ENCODE results near the gene RAB4A. TPM values are rescaled to one million over a fixed set of nuclear protein-coding genes. Genes with fewer than 3 reads are reported as not detected.
"Not testable (repeated sequence)": the region's sequence is repeated elsewhere in the genome, so short reads cannot be mapped to it uniquely, and the experiment has no call there.

Gene RAB4A
- total RNA-seq, 2 experiments from 2014 or later, result 26.5 to 27.2 TPM

DNA sequence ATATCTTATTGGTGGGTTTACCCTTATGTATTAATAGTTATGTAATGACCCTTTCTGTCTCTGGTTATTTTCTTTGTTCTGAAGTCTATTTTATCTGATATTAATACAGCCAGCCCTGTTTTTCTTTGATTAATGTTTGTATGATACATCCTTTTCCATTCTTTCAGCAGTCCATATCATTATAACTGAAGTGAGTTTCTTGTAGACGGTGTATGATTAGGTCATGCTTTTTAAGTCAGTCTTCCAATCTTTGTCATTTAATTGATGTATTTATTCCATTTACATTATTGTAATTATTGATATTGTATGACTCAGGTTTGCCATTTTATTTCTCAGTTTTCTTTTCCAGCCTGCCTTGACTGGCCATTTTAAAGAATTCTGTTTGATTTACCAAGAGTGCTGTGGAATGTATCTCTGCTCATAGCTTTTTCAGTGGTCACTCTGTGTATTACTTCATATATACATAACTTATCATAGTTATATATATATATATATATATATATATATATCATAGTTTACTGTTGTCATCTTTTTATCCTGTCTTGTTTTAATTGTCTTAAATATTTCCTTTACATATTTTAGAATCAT, 10.5 kb downstream of the RAB4A start:
- no peak overlapping the region for H3K4me3 Mint-ChIP-seq
- CTCF ChIA-PET, result interaction anchor here (1.0 to 1.6 kb wide), 2 partner anchors 23 to 200 kb away, joined by 3 to 5 read pairs; no protein-coding TSS in a partner anchor
- ATAC-seq (no peak), DNase-seq (no peak)
- H3K27ac Mint-ChIP-seq, result no peak overlapping the region
- H3K4me1 Mint-ChIP-seq, result peaks cover 29% of the 10 kb centered on the region
- H3K36me3 Mint-ChIP-seq, result peaks cover 18% of the 10 kb centered on the region
- no peaks in the 10 kb centered on the region for H3K9me3 Mint-ChIP-seq (ENCODE audit: low read depth)
- H3K27me3 Mint-ChIP-seq, result no peaks in the 10 kb centered on the region

DNA sequence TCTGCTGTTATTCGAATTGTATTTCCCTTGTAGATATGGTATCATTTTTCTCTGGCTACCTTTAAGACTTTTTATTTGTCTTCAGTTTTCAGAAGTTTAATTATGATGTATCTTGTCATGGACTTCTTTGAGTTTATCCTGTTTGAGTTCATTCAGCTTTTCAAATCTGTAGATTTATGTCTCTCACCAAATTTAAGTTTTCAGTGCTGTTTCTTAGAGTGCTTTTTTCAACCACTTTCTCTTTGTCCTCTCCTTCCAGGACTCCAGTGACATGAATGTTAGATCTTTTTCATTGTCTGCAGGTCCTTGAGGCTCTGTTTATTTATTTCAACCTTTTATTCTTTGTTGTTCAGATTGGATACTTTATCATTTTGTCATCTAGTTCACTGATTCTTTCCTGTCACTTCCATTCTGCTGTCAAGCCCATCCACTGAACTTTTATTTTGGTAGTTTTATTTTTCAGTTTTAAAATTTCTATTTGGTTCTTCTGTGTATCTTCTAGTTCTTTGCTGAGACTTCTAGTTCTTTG, 11.4 kb downstream of the RAB4A start:
- Mint-ChIP-seq H3K27me3 (no peaks in the 10 kb centered on the region), H3K27ac (no peak overlapping the region), H3K36me3 (peaks cover 19% of the 10 kb centered on the region), H3K4me1 (peaks cover 35% of the 10 kb centered on the region), H3K9me3 (ENCODE audit: low read depth) (no peaks in the 10 kb centered on the region), H3K4me3 (no peak overlapping the region)
- ATAC-seq (no peak), DNase-seq (no peak)
- CTCF ChIA-PET, result interaction anchor here (1.6 kb wide), 1 partner anchor 24 kb away, joined by 5 read pairs; no protein-coding TSS in a partner anchor

DNA sequence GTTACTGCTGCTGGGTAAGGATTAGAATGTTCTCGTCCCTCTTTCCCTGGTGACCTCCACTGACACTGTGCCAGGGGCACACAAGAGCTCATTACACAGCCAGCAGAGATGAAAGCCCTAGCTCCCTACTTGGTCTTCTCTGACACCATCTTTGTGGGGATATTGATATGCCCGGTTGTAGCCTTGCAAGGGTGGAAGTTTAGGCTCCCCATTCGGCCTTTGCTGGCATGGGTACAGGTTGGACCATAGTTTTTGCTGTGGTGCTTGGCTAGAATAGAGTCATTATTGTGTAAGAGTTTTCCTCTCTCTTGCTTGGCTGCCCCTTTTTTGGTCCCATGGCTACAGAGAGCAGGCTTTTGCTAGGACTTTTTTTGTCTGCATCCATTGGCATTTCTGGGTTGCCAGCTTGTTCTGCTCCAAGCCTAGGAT, 12.3 kb downstream of the RAB4A start:
- H3K27me3 Mint-ChIP-seq, result no peaks in the 10 kb centered on the region
- peaks cover 39% of the 10 kb centered on the region for H3K4me1 Mint-ChIP-seq
- H3K36me3 Mint-ChIP-seq, result peaks cover 22% of the 10 kb centered on the region
- no peaks in the 10 kb centered on the region for H3K9me3 Mint-ChIP-seq (ENCODE audit: low read depth)
- DNase-seq (no peak), ATAC-seq (no peak)
- H3K4me3 Mint-ChIP-seq, result no peak overlapping the region
- H3K27ac Mint-ChIP-seq, result no peak overlapping the region
- CTCF ChIA-PET, result no interaction called here

DNA sequence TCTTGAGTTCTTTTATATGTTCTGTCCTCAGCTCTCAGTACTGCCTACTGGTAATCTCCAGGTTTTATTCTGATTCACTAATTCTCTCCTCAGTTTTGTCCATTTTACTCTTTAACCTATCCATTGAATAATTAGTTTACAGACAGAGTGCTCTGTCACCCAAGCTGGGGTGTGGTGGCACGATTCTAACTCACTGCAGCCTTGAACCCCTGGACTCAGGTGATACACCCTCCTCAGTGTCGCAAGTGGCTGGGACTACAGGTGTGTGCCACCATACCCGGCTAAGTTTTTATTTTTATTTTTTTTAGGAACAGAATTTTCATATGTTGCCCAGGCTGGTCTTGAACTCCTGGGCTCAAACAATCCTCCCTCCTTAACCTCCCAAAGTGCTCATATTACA, 14.0 kb downstream of the RAB4A start:
- H3K4me3 Mint-ChIP-seq, result no peak overlapping the region
- peaks cover 31% of the 10 kb centered on the region for H3K36me3 Mint-ChIP-seq
- no peaks in the 10 kb centered on the region for H3K27me3 Mint-ChIP-seq
- no peaks in the 10 kb centered on the region for H3K9me3 Mint-ChIP-seq (ENCODE audit: low read depth)
- no peak for ATAC-seq
- H3K27ac Mint-ChIP-seq, result no peak overlapping the region
- H3K4me1 Mint-ChIP-seq, result peaks cover 43% of the 10 kb centered on the region
- CTCF ChIA-PET, result no interaction called here
- DNase-seq, result no peak

DNA sequence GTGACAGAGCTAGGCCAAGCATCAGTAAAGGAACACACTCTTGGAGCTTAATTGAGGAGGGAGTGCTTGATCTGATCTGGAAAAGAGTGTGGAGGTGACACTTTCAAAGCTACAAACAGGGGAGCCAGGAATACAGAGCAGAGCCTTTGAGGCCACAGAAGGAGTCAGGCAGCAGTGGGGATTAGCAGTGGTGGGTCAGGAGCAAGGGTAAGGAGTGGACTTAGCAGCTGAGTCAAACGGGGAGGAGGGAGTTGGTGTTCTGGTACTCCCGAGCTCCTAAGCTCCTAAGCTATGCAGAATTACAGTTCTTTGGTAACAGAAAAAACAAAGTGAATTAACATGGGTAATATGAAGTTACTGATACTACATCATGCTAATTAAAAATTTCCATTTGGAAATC, 14.5 kb downstream of the RAB4A start:
- Mint-ChIP-seq H3K27ac (no peak overlapping the region), H3K9me3 (ENCODE audit: low read depth) (no peaks in the 10 kb centered on the region), H3K4me3 (no peak overlapping the region), H3K4me1 (peaks cover 39% of the 10 kb centered on the region), H3K27me3 (no peaks in the 10 kb centered on the region), H3K36me3 (peaks cover 33% of the 10 kb centered on the region)
- ATAC-seq (no peak), DNase-seq (no peak)
- CTCF ChIA-PET, result no interaction called here

DNA sequence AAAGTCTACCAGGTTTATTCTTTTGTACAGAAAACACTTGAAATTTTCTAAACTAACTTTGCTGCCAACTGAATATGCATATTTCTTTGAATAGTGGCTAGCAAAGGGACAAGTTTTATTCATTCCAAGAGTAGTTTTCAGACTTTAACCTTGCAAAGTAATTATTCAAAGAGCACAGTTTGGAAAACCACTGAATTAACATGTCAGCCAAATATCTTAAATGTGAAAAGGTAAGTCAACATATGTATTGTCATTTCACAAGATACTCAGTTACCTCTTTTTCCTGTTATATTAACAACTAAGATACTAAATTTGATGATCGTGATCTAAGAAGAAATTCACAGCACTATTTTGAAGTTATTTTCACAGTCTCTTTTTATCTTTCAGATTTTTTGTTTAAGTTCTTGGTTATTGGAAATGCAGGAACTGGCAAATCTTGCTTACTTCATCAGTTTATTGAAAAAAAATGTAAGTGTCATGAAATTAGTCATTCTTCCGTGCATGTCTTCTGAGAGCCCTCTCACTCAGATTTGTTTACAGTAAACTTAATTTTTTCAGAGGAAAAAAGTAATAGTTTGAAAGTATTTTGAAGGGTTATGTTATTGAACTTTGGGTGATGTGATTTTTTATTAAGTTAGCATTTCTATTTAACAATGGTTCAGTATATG, 15.3 kb downstream of the RAB4A start:
- DNase-seq (no peak), ATAC-seq (peak; percentile 57)
- CTCF ChIA-PET, result no interaction called here
- Mint-ChIP-seq H3K4me3 (no peak overlapping the region), H3K36me3 (peaks cover 38% of the 10 kb centered on the region), H3K27me3 (no peaks in the 10 kb centered on the region), H3K9me3 (ENCODE audit: low read depth) (no peaks in the 10 kb centered on the region), H3K4me1 (peaks cover 33% of the 10 kb centered on the region), H3K27ac (peak overlapping the region; percentile 29)

DNA sequence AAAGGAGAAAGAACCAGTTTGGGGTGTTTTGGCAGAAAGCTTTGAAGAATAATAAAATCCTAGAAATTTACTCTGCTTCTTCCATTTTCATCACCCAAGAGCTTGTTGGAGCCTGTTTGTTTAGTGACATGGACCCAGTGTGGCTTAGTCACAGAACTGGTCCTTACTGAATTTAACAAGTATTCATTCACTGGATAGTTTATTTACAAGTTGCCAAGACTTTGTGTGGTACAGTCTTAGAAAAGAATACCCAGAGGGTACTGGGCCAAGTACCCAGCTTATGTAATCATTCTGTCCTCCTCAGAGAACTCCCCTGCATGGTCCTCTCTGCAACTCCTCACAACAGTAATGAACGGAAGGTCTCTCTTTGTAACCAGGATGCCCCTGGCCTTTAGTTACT, 16.4 kb downstream of the RAB4A start:
- Mint-ChIP-seq H3K4me1 (peaks cover 29% of the 10 kb centered on the region), H3K9me3 (ENCODE audit: low read depth) (no peaks in the 10 kb centered on the region), H3K36me3 (peaks cover 38% of the 10 kb centered on the region), H3K4me3 (no peak overlapping the region), H3K27ac (no peak overlapping the region), H3K27me3 (no peaks in the 10 kb centered on the region)
- no peak for ATAC-seq
- DNase-seq, result no peak
- CTCF ChIA-PET, result interaction anchor here (0.8 kb wide), 1 partner anchor 11 kb away, joined by 3 read pairs; no protein-coding TSS in a partner anchor

DNA sequence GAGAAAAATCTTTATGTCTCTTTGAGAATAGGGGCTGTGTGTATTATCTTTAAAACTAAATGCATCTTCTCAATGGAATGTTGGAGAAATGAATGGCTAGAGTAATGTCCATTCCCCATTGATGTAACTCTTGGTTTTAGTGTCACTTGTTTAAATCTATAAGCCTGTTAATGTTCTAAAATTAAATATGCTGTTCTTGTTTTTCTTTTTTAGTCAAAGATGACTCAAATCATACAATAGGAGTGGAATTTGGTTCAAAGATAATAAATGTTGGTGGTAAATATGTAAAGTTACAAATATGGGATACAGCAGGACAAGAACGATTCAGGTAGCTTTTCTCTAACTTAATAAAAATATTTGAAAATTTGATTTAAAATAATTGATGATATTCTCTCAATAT, 17.6 kb downstream of the RAB4A start:
- Mint-ChIP-seq H3K36me3 (peaks cover 32% of the 10 kb centered on the region), H3K4me1 (peaks cover 25% of the 10 kb centered on the region), H3K27me3 (no peaks in the 10 kb centered on the region), H3K27ac (no peak overlapping the region), H3K9me3 (ENCODE audit: low read depth) (no peaks in the 10 kb centered on the region), H3K4me3 (no peak overlapping the region)
- CTCF ChIA-PET, result no interaction called here
- DNase-seq (no peak), ATAC-seq (no peak)

DNA sequence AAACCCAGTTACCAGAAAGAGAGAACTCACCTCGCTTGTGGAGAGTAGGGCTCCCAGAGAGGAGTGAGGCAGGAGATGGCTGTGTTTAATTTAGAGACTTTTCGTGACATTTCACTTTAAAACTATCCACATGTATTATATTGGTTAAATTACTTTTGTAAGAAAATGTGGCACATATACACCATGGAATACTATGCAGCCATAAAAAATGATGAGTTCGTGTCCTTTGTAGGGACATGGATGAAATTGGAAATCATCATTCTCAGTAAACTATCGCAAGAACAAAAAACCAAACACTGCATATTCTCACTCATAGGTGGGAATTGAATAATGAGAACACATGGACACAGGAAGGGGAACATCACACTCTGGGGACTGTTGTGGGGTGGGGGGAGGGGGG, 20.8 kb downstream of the RAB4A start:
- Mint-ChIP-seq H3K4me1 (peaks cover 11% of the 10 kb centered on the region), H3K36me3 (peaks cover 27% of the 10 kb centered on the region)
- H3K27me3 Mint-ChIP-seq; H3K4me3 Mint-ChIP-seq; ATAC-seq; CTCF ChIA-PET; H3K27ac Mint-ChIP-seq; H3K9me3 Mint-ChIP-seq (ENCODE audit: low read depth); DNase-seq: not testable (repeated sequence)

DNA sequence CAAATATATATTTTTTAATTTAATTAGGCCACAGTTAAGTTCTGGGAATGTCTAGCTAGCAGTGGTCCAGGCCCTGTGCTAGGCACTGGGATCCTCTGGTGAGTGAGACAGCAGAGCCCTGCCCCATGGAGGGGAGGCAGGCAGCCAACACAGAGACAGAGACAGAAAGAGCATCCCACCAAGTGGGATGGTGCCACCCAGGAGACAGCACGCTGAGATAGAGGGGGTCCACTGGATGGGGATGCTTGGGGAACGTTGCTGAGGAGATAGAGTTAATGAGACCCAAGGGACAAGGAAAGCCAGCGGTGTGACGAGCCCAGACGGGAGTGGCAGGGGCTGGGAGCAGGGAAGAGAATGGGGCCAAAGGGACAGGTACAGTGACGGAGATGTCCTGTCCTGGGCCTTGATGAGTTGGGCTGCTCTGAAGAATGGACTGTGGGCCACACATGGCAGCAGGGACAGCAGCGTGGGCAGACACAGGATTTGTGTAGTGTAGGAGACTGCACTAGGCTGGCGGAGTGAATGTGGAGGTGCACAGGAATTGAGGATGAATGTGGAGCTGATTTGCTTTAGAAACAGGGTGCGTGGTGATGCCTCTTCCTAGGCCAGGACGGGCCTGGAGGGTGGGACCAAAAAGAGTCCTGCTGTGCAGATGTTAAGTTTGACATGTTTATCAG, 22.8 kb downstream of the RAB4A start:
- no peaks in the 10 kb centered on the region for H3K9me3 Mint-ChIP-seq (ENCODE audit: low read depth)
- DNase-seq (no peak), ATAC-seq (no peak)
- peaks cover 18% of the 10 kb centered on the region for H3K36me3 Mint-ChIP-seq
- H3K27me3 Mint-ChIP-seq, result no peaks in the 10 kb centered on the region
- no peaks in the 10 kb centered on the region for H3K4me1 Mint-ChIP-seq
- no peak overlapping the region for H3K27ac Mint-ChIP-seq
- CTCF ChIA-PET, result no interaction called here
- H3K4me3 Mint-ChIP-seq, result no peak overlapping the region

DNA sequence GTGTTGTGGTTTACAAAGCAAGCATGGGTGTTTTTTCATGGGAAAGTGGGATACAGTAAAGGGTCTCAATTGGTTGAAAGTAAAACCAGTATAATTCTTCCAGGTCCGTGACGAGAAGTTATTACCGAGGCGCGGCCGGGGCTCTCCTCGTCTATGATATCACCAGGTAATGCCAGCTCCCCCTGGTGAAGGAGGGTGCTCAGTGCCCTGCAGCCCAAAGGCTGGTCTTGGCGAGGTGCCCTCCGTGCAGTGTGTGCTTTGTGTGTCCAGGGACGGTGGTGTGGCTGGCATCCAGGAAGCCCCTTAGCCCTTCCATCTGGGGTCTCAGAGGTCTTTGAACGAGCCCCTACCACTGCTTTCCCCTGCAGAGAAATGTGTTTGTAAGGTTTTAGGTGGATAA, 24.8 kb downstream of the RAB4A start:
- DNase-seq (no peak), ATAC-seq (no peak)
- Mint-ChIP-seq H3K27ac (no peak overlapping the region), H3K36me3 (peaks cover 19% of the 10 kb centered on the region), H3K4me3 (no peak overlapping the region), H3K4me1 (no peaks in the 10 kb centered on the region), H3K9me3 (ENCODE audit: low read depth) (no peaks in the 10 kb centered on the region), H3K27me3 (no peaks in the 10 kb centered on the region)
- CTCF ChIA-PET, result interaction anchor here (0.7 kb wide), 1 partner anchor 149 kb away, joined by 3 read pairs; no protein-coding TSS in a partner anchor

DNA sequence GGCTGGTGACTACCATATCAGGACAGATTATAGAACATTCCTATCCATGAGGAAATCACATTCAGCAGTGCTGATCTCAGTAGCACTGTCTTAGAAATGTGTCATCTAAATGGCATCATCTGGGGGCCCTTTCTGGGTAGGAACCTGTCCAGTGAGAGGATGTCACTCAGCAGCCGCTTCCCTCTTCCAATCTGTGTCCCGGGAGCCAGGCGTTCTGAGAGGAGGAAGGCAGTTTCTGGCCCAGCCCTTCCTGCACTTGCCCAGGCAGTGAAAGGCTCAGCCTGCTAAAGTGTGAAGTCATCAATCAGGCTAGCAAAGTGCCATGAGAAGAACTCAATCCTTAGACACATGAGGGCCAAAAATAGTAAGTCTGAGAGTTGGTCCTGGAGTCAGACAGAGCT, 25.6 kb downstream of the RAB4A start:
- ATAC-seq, result no peak
- DNase-seq, result no peak
- Mint-ChIP-seq H3K4me3 (no peak overlapping the region), H3K4me1 (no peaks in the 10 kb centered on the region), H3K27me3 (no peaks in the 10 kb centered on the region), H3K9me3 (ENCODE audit: low read depth) (no peaks in the 10 kb centered on the region), H3K27ac (no peak overlapping the region), H3K36me3 (peaks cover 15% of the 10 kb centered on the region)
- CTCF ChIA-PET, result interaction anchor here (0.7 to 0.8 kb wide), 2 partner anchors 25 to 148 kb away, joined by 3 read pairs; no protein-coding TSS in a partner anchor

DNA sequence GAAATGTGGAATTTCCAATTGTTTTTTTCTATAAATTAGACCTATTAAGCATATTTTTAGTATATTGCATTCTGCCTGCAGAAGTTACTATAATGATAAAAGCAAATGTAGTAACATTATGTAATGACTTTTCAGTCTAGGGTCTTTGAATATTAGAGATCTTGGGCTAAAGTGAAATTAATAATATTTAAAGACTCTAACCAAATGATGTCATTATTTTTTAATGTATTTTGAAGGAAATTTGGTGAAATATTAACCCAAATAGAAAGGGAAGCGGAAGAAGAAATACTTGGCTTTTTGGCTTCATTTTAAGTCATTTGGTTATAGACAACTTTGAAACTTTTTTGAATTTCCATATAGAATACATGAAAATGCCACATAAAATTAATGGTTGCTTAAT, 26.8 kb downstream of the RAB4A start:
- no peak for DNase-seq
- no peaks in the 10 kb centered on the region for H3K4me1 Mint-ChIP-seq

More for the DNA sequence above, 26.8 kb downstream of the RAB4A start:
- CTCF ChIA-PET, result interaction anchor here (1.2 kb wide), 1 partner anchor 11 kb away, joined by 3 read pairs; no protein-coding TSS in a partner anchor
- H3K27me3 Mint-ChIP-seq, result no peaks in the 10 kb centered on the region
- H3K27ac Mint-ChIP-seq, result no peak overlapping the region
- peaks cover 16% of the 10 kb centered on the region for H3K36me3 Mint-ChIP-seq
- no peaks in the 10 kb centered on the region for H3K9me3 Mint-ChIP-seq (ENCODE audit: low read depth)
- no peak overlapping the region for H3K4me3 Mint-ChIP-seq
- no peak for ATAC-seq
